Sigmoid colon (tissue), 4 donors: Measurements from ENCODE around the gene CHST8.

Experiments
- CTCF ChIP-seq, 4 experiments: fragments of 450-650 bp in 3 of 4; fragments of 200-600 bp in 1 of 4; IDR thresholded peaks; one replicate each; pipeline ENCODE4 v1.5.1; 2016 to 2019; ENCODE audit warnings: antibody characterized with exemption in 4 of 4, mild to moderate bottlenecking in 3 of 4, moderate library complexity in 2 of 4
- EP300 ChIP-seq, 4 donors: sonication (generic); formaldehyde crosslinking; IDR thresholded peaks; one replicate each; pipeline ENCODE4 v1.6.1; 2017; ENCODE audit warnings: antibody characterized with exemption in 4 of 4
- POLR2A ChIP-seq, 2 donors: fragments of 450-650 bp; IDR thresholded peaks; one replicate each; pipeline ENCODE4 v1.6.1; 2016; ENCODE audit warnings: antibody characterized with exemption in 2 of 2, mild to moderate bottlenecking in 2 of 2, moderate library complexity in 2 of 2
- POLR2AphosphoS5 ChIP-seq, 4 donors: sonication (generic); formaldehyde crosslinking; IDR thresholded peaks; one replicate each; pipeline ENCODE4 v1.6.1; 2017; ENCODE audit warnings: antibody characterized with exemption in 4 of 4

- TF ChIP-seq POLR2AphosphoS5 (IDR thresholded peaks at IDR 0.05) (no peak), CTCF (IDR thresholded peaks at IDR 0.05) (no peak), EP300 (IDR thresholded peaks at IDR 0.05) (no peak), POLR2A (IDR thresholded peaks at IDR 0.05) (no peak)
Measured at GRCh38 chr19:33578697-33579096, 43.1 kb upstream of the CHST8 start.
